Fibroblast of pulmonary artery (primary cell): ENCODE results near the gene SPATA25.
A peak's percentile ranks its signal among the peaks of the same experiment; 100 is the strongest.

ENCODE experiments used
- DNase-seq: peaks from one replicate; pipeline ENCODE4 v3.0.0-alpha.2; 2010; ENCODE audit warnings: low read depth
- H3K4me3 ChIP-seq: replicated peaks from 2 replicates; pipeline ENCODE4 v1.5.1; 2011; ENCODE audit warnings: low read depth, mild to moderate bottlenecking, control low read depth, low read length, moderate library complexity
- CTCF ChIP-seq: IDR thresholded peaks from 2 replicates; pipeline ENCODE4 v1.5.1; 2011; ENCODE audit warnings: mild to moderate bottlenecking, control low read depth, low read length, inconsistent platforms; ENCODE audit errors: missing control alignments

SPATA25 gene

GRCh38 chr20:45843506-45843905 lies 43.9 kb downstream of the SPATA25 start:
- no peak for TF ChIP-seq CTCF

GRCh38 chr20:45842169-45842812 lies 45.1 kb downstream of the SPATA25 start:
- no peak for TF ChIP-seq CTCF
- H3K4me3 ChIP-seq = no peak overlapping the region

More at GRCh38 chr20:45843506-45843905, 43.9 kb downstream of the SPATA25 start:
- H3K4me3 ChIP-seq = no peak overlapping the region
- DNase-seq = no peak

GRCh38 chr20:45841407-45842129 lies 45.9 kb downstream of the SPATA25 start:
- TF ChIP-seq CTCF = no peak
- no peak for DNase-seq
- H3K4me3 ChIP-seq = no peak overlapping the region

More at GRCh38 chr20:45842169-45842812, 45.1 kb downstream of the SPATA25 start:
- DNase-seq = peak; percentile 31

GRCh38 chr20:45840700-45841198 lies 46.7 kb downstream of the SPATA25 start:
- H3K4me3 ChIP-seq = no peak overlapping the region
- no peak for DNase-seq
- no peak for TF ChIP-seq CTCF

DNA sequence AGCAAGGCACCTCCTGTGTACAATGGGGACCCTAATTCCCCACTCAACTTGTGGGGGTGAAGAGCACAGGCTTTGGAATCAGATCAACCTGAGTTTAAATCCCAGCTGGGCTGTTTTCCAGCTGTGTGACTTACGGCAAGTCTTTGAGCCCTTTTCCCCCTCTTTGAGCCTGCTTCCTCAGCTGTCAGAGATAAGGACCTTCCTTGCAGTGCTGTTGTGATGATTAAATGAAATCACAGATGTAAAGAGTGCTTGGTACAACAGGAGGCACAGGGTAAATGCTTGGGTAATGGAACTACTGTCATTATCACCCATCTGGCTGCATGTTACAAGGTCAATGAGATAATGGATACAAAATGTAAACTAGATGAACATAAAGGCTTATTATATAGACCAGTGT lies 50.6 kb downstream of the SPATA25 start:
- no peak overlapping the region for H3K4me3 ChIP-seq
- no peak for TF ChIP-seq CTCF
- peak; percentile 50 for DNase-seq
